ENCODE results near the gene TALDO1.

TALDO1 gene

GRCh38 chr11:747158-748006 is at the start of gene TALDO1:
Gene TALDO1 (plus strand): TSS chr11:747464. CDS start chr11:747482, 18 bp downstream.
- FAIRE-seq, result no peak
- TF ChIP-seq POLR2A (IDR thresholded peaks at IDR 0.05; ENCODE audit: low read depth, low read length), result peak; percentile 80; the same call in 1 of the 2 replicates
- peak; percentile 94 for DNase-seq (ENCODE audit: insufficient read length, low spot score)

GRCh38 chr11:697811-698311 is 49.4 kb upstream of the TALDO1 start:
- FAIRE-seq (no peak), DNase-seq (ENCODE audit: insufficient read length, low spot score) (peak; percentile 54)
- TF ChIP-seq POLR2A (IDR thresholded peaks at IDR 0.05; ENCODE audit: low read depth, low read length), result no peak

GRCh38 chr11:698493-699115 is 48.7 kb upstream of the TALDO1 start:
- TF ChIP-seq POLR2A (IDR thresholded peaks at IDR 0.05; ENCODE audit: low read depth, low read length), result no peak
- DNase-seq (ENCODE audit: insufficient read length, low spot score) (no peak), FAIRE-seq (no peak)

GRCh38 chr11:699116-699508 is 48.2 kb upstream of the TALDO1 start:
- DNase-seq (ENCODE audit: insufficient read length, low spot score), result no peak
- FAIRE-seq, result no peak
- TF ChIP-seq POLR2A (IDR thresholded peaks at IDR 0.05; ENCODE audit: low read depth, low read length), result no peak

GRCh38 chr11:699753-700152 is 47.5 kb upstream of the TALDO1 start:
- TF ChIP-seq POLR2A (IDR thresholded peaks at IDR 0.05; ENCODE audit: low read depth, low read length), result no peak
- FAIRE-seq (no peak), DNase-seq (ENCODE audit: insufficient read length, low spot score) (no peak)

GRCh38 chr11:701741-702461 is 45.4 kb upstream of the TALDO1 start:
- FAIRE-seq (no peak), DNase-seq (ENCODE audit: insufficient read length, low spot score) (no peak)
- no peak for TF ChIP-seq POLR2A (IDR thresholded peaks at IDR 0.05; ENCODE audit: low read depth, low read length)

- no peak for TF ChIP-seq POLR2A (IDR thresholded peaks at IDR 0.05; ENCODE audit: low read depth, low read length)
- peak; percentile 60 for DNase-seq (ENCODE audit: insufficient read length, low spot score)
- FAIRE-seq, result no peak
Observed at GRCh38 chr11:702462-703461, 44.5 kb upstream of the TALDO1 start.

- no peak for DNase-seq (ENCODE audit: insufficient read length, low spot score)
- no peak for FAIRE-seq
- no peak for TF ChIP-seq POLR2A (IDR thresholded peaks at IDR 0.05; ENCODE audit: low read depth, low read length)
Observed at GRCh38 chr11:703506-703905, 43.8 kb upstream of the TALDO1 start.

- no peak for TF ChIP-seq POLR2A (IDR thresholded peaks at IDR 0.05; ENCODE audit: low read depth, low read length)
- DNase-seq (ENCODE audit: insufficient read length, low spot score) (no peak), FAIRE-seq (no peak)
Observed at GRCh38 chr11:704228-704674, 43.0 kb upstream of the TALDO1 start.

GRCh38 chr11:704781-705645 is 42.3 kb upstream of the TALDO1 start:
- DNase-seq (ENCODE audit: insufficient read length, low spot score) (no peak), FAIRE-seq (no peak)
- TF ChIP-seq POLR2A (IDR thresholded peaks at IDR 0.05; ENCODE audit: low read depth, low read length), result no peak

- DNase-seq (ENCODE audit: insufficient read length, low spot score) (no peak), FAIRE-seq (no peak)
- peak; percentile 68 for TF ChIP-seq POLR2A (IDR thresholded peaks at IDR 0.05; ENCODE audit: low read depth, low read length)
Observed at GRCh38 chr11:705646-706438, 41.4 kb upstream of the TALDO1 start, which contains the start of gene EPS8L2. Gene EPS8L2 (plus strand): TSS chr11:706231. CDS start chr11:709408, 3,177 bp downstream.
